Loucy (cell line): ENCODE results near the gene CDK2.

Experiments used
- H2AFZ ChIP-seq: fragments of 200-600 bp; sonication (generic); 2 replicates; pipeline ENCODE4 v1.6.0; 2016; ENCODE audit warnings: antibody characterized with exemption, mild to moderate bottlenecking, low read length, moderate library complexity
- H3F3A ChIP-seq: fragments of 200-600 bp; 2 replicates; pipeline ENCODE4 v1.6.0; 2016; ENCODE audit warnings: antibody characterized with exemption, low read depth, mild to moderate bottlenecking
- H3K27me3 ChIP-seq: fragments of 200-600 bp; sonication (generic); 2 replicates; pipeline ENCODE4 v1.6.1; 2014; ENCODE audit warnings: low read length, mild to moderate bottlenecking; ENCODE audit not compliant: insufficient read depth, poor library complexity, severe bottlenecking
- H3K36me3 ChIP-seq: fragments of 200-600 bp; sonication (generic); 2 replicates; pipeline ENCODE4 v1.6.1; 2016; ENCODE audit warnings: low read length; ENCODE audit not compliant: insufficient read depth
- H3K4me1 ChIP-seq: fragments of 200-600 bp; sonication (generic); 2 replicates; pipeline ENCODE4 v1.5.1; 2014; ENCODE audit warnings: low read length, mild to moderate bottlenecking; ENCODE audit not compliant: insufficient read depth, poor library complexity, severe bottlenecking
- H3K4me2 ChIP-seq: fragments of 200-600 bp; sonication (generic); 2 replicates; pipeline ENCODE4 v1.6.0; 2014; ENCODE audit warnings: antibody characterized with exemption, low read length, low read depth, mild to moderate bottlenecking; ENCODE audit not compliant: poor library complexity, severe bottlenecking
- H3K4me3 ChIP-seq: fragments of 200-600 bp; sonication (generic); 2 replicates; pipeline ENCODE4 v1.5.1; 2014; ENCODE audit warnings: low read length, mild to moderate bottlenecking, mixed read lengths; ENCODE audit not compliant: poor library complexity, severe bottlenecking
- H3K79me2 ChIP-seq: fragments of 200-600 bp; sonication (generic); 2 replicates; pipeline ENCODE4 v1.6.1; 2014; ENCODE audit warnings: low read length; ENCODE audit not compliant: insufficient read depth
- H3K9ac ChIP-seq: fragments of 200-600 bp; sonication (generic); 2 replicates; pipeline ENCODE4 v1.6.0; 2014; ENCODE audit warnings: mild to moderate bottlenecking, low read depth, low read length, moderate library complexity; ENCODE audit not compliant: poor library complexity, severe bottlenecking
- H3K9me2 ChIP-seq: fragments of 200-600 bp; sonication (generic); replicated peaks from 2 replicates; pipeline ENCODE4 v1.6.1; 2016; ENCODE audit warnings: low read depth, low read length, mixed read lengths
- H3K9me3 ChIP-seq: fragments of 200-600 bp; sonication (generic); 2 replicates; pipeline ENCODE4 v1.6.1; 2014; ENCODE audit warnings: mild to moderate bottlenecking, antibody characterized with exemption, low read length, low read depth; ENCODE audit not compliant: insufficient read depth
- H4K20me1 ChIP-seq: fragments of 200-600 bp; sonication (generic); 2 replicates; pipeline ENCODE4 v1.6.0; 2014; ENCODE audit warnings: antibody characterized with exemption, low read length, mild to moderate bottlenecking; ENCODE audit not compliant: insufficient read depth, poor library complexity, severe bottlenecking
- CTCF ChIP-seq: fragments of 200-600 bp; sonication (generic); conservative IDR thresholded peaks from 2 replicates; pipeline ENCODE4 v1.5.1; 2014; ENCODE audit warnings: mild to moderate bottlenecking, antibody characterized with exemption, low read length
- EZH2phosphoT487 ChIP-seq: fragments of 200-600 bp; IDR thresholded peaks from 2 replicates; pipeline ENCODE4 v1.6.1; 2018; ENCODE audit warnings: antibody characterized with exemption, mild to moderate bottlenecking, moderate library complexity, borderline replicate concordance

The CDK2 gene

GRCh38 chr12:55946553-55946952 is 20.1 kb upstream of the CDK2 start:
- no peak for TF ChIP-seq EZH2phosphoT487
- TF ChIP-seq CTCF, result no peak

GRCh38 chr12:55955344-55955743 is 11.3 kb upstream of the CDK2 start:
- Histone ChIP-seq H3F3A (no peaks in the 10 kb centered on the region), H3K9ac (no peak overlapping the region), H3K27me3 (no peaks in the 10 kb centered on the region), H3K36me3 (peaks cover 28% of the 10 kb centered on the region; the same call in 1 of the 2 replicates), H3K4me3 (no peak overlapping the region), H4K20me1 (no peaks in the 10 kb centered on the region), H2AFZ (no peak overlapping the region), H3K9me3 (no peaks in the 10 kb centered on the region), H3K79me2 (no peaks in the 10 kb centered on the region), H3K4me2 (no peak overlapping the region), H3K4me1 (no peaks in the 10 kb centered on the region), H3K9me2 (no peaks in the 10 kb centered on the region)
- TF ChIP-seq EZH2phosphoT487 (no peak), CTCF (no peak)

More at GRCh38 chr12:55946553-55946952, 20.1 kb upstream of the CDK2 start:
- H3F3A ChIP-seq, result no peaks in the 10 kb centered on the region
- H3K9ac ChIP-seq, result no peak overlapping the region
- no peaks in the 10 kb centered on the region for H3K27me3 ChIP-seq
- no peaks in the 10 kb centered on the region for H3K9me3 ChIP-seq
- H4K20me1 ChIP-seq, result no peaks in the 10 kb centered on the region
- H3K4me2 ChIP-seq, result no peak overlapping the region
- no peak overlapping the region for H2AFZ ChIP-seq
- H3K79me2 ChIP-seq, result no peaks in the 10 kb centered on the region
- peaks cover 27% of the 10 kb centered on the region; the same call in 1 of the 2 replicates for H3K36me3 ChIP-seq
- no peaks in the 10 kb centered on the region for H3K4me1 ChIP-seq
- H3K4me3 ChIP-seq, result no peak overlapping the region
- no peaks in the 10 kb centered on the region for H3K9me2 ChIP-seq

- no peaks in the 10 kb centered on the region for H3K4me1 ChIP-seq
- TF ChIP-seq CTCF (peak; percentile 66), EZH2phosphoT487 (no peak)
- no peaks in the 10 kb centered on the region for H3K9me2 ChIP-seq
- no peak overlapping the region for H3K9ac ChIP-seq
- H3K27me3 ChIP-seq, result no peaks in the 10 kb centered on the region
- H3K9me3 ChIP-seq, result no peaks in the 10 kb centered on the region
- no peaks in the 10 kb centered on the region for H3K79me2 ChIP-seq
- H3F3A ChIP-seq, result no peaks in the 10 kb centered on the region
- H3K4me2 ChIP-seq, result no peak overlapping the region
- peaks cover 28% of the 10 kb centered on the region; the same call in 1 of the 2 replicates for H3K36me3 ChIP-seq
- H3K4me3 ChIP-seq, result no peak overlapping the region
- no peak overlapping the region for H2AFZ ChIP-seq
- H4K20me1 ChIP-seq, result no peaks in the 10 kb centered on the region
Measured at GRCh38 chr12:55955800-55956508, 10.7 kb upstream of the CDK2 start.
